ENCODE results near the gene CASQ2.
"Not testable (repeated sequence)": the region's sequence is repeated elsewhere in the genome, so short reads cannot be mapped to it uniquely, and the experiment has no call there.

The CASQ2 gene

GRCh38 chr1:115780655-115781054 is 12.1 kb upstream of the CASQ2 start:
- not testable (repeated sequence) for DNase-seq

GRCh38 chr1:115779075-115779474 is 10.6 kb upstream of the CASQ2 start:
- not testable (repeated sequence) for DNase-seq

- peak; percentile 72 for DNase-seq
Observed at GRCh38 chr1:115771847-115772457, 3.4 kb upstream of the CASQ2 start.

- DNase-seq: no peak
Observed at GRCh38 chr1:115771094-115771846, 2.8 kb upstream of the CASQ2 start.

- no peak for DNase-seq
Observed at GRCh38 chr1:115767403-115767802, 1.1 kb downstream of the CASQ2 start.

- no peak for DNase-seq
Observed at GRCh38 chr1:115765091-115765490, 3.4 kb downstream of the CASQ2 start.

- DNase-seq: peak; percentile 11
Observed at GRCh38 chr1:115764541-115764940, 4.0 kb downstream of the CASQ2 start.

- DNase-seq: no peak
Observed at GRCh38 chr1:115762779-115763178, 5.7 kb downstream of the CASQ2 start.

GRCh38 chr1:115761601-115762302 is 6.8 kb downstream of the CASQ2 start:
- no peak for DNase-seq

GRCh38 chr1:115757856-115758255 is 10.7 kb downstream of the CASQ2 start:
- DNase-seq: no peak

- DNase-seq: no peak
Observed at GRCh38 chr1:115757326-115757725, 11.2 kb downstream of the CASQ2 start.

GRCh38 chr1:115755456-115756370 is 12.8 kb downstream of the CASQ2 start:
- no peak for DNase-seq

- DNase-seq: no peak
Observed at GRCh38 chr1:115753830-115754229, 14.7 kb downstream of the CASQ2 start.

- DNase-seq: no peak
Observed at GRCh38 chr1:115753361-115753760, 15.2 kb downstream of the CASQ2 start.

GRCh38 chr1:115748401-115749150 is 19.9 kb downstream of the CASQ2 start:
- no peak for DNase-seq

GRCh38 chr1:115746021-115746690 is 22.4 kb downstream of the CASQ2 start:
- no peak for DNase-seq

- no peak for DNase-seq
Observed at GRCh38 chr1:115744646-115745275, 23.8 kb downstream of the CASQ2 start.

GRCh38 chr1:115740811-115741210 is 27.7 kb downstream of the CASQ2 start:
- DNase-seq: no peak

GRCh38 chr1:115732316-115732715 is 36.2 kb downstream of the CASQ2 start:
- DNase-seq: no peak

GRCh38 chr1:115729756-115730155 is 38.8 kb downstream of the CASQ2 start:
- no peak for DNase-seq

- DNase-seq: no peak
Observed at GRCh38 chr1:115728341-115728740, 40.2 kb downstream of the CASQ2 start.

All from DMS 273 treated with DMSO at 0.1 percent for 48 hours (cell line).